ENCODE data around the gene INPP5A.

DNA sequence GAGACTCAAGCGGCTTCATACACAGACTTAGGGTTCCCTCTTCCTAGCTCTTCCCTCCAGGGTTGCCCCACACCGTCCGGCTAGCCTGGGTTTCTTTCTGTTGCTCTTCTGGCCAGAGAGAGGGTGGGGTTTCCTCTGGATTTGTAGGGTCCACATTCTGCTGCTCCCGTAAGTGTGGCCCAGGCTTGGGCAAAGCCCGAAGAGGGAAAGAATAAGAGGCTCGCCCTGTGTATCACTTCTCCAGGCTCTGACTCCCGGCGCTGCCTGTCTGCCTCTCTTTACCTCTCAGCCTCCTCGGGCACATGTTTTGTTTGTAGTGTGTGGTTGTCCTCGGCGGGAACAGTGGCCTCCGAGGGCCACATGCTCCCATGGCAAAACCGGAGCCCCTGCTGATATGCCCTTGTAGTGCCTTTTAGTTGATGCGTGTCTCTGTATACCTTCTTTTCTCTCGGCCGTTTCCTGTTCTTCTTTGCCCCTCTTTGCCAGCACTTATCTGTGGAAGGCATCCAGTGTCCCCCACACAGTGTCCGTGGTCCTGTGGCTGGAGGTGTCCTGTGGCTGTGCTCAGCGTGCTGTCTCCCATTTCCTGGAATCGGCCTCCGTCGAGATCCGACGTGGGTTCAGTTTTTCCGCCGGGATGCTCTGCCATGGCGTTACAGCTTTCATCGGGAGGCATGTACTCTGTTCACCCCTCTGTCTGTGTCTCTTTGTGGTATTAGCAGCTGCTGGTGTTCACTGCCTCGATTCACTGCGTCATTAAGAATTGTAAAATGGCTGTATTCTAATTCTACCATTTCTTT lies 102.9 kb downstream of the INPP5A start:
- TF ChIP-seq, protein P1, sequence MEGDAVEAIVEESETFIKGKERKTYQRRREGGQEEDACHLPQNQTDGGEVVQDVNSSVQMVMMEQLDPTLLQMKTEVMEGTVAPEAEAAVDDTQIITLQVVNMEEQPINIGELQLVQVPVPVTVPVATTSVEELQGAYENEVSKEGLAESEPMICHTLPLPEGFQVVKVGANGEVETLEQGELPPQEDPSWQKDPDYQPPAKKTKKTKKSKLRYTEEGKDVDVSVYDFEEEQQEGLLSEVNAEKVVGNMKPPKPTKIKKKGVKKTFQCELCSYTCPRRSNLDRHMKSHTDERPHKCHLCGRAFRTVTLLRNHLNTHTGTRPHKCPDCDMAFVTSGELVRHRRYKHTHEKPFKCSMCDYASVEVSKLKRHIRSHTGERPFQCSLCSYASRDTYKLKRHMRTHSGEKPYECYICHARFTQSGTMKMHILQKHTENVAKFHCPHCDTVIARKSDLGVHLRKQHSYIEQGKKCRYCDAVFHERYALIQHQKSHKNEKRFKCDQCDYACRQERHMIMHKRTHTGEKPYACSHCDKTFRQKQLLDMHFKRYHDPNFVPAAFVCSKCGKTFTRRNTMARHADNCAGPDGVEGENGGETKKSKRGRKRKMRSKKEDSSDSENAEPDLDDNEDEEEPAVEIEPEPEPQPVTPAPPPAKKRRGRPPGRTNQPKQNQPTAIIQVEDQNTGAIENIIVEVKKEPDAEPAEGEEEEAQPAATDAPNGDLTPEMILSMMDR (IDR thresholded peaks at IDR 0.05 in 2 of 3, conservative IDR thresholded peaks at IDR 0.05 in 1 of 3; ENCODE audit: borderline replicate concordance in 1 of 3, insufficient read depth in 1 of 3, low read depth in 2 of 3, low read length in 2 of 3): no peak
- TF ChIP-seq POLR2AphosphoS5 (IDR thresholded peaks at IDR 0.05; ENCODE audit: low read depth, low read length) (no peak), EZH2 (IDR thresholded peaks at IDR 0.05) (no peak), RAD21 (IDR thresholded peaks at IDR 0.05; ENCODE audit: low read depth) (no peak), SIN3A (IDR thresholded peaks at IDR 0.05; ENCODE audit: low read depth) (no peak), POLR2A (IDR thresholded peaks at IDR 0.05; ENCODE audit: borderline replicate concordance, extremely low read depth, insufficient read depth, insufficient read length) (no peak), EGR1 (IDR thresholded peaks at IDR 0.05; ENCODE audit: low read depth) (no peak), TCF7L2 (IDR thresholded peaks at IDR 0.05; ENCODE audit: borderline replicate concordance, extremely low read depth, insufficient read depth, insufficient read length) (no peak), EZH2phosphoT487 (IDR thresholded peaks at IDR 0.05; ENCODE audit: borderline replicate concordance) (no peak)
